GM23338 (cell line): ENCODE measurements around the gene NSD1. TPM values are rescaled to one million over a fixed set of nuclear protein-coding genes. Genes with fewer than 3 reads are reported as not detected.

Experiments
- ATAC-seq: fragments of 200-7000 bp; cut with Tn5 transposase; 3 replicates; pipeline ENCODE4 v1.9.1; 2020
- DNase-seq: peaks from one replicate; pipeline ENCODE4 v3.0.0-alpha.2; 2015; ENCODE audit warnings: low spot score
- H2AFZ ChIP-seq: fragments of 200-600 bp; sonication (generic); 2 replicates; pipeline ENCODE4 v1.8.0; 2016; ENCODE audit warnings: antibody characterized with exemption, mild to moderate bottlenecking, moderate library complexity
- H3F3A ChIP-seq: fragments of 200-600 bp; sonication (generic); replicated peaks from 2 replicates; pipeline ENCODE4 v1.8.0; 2017; ENCODE audit warnings: antibody characterized with exemption, mixed run types, low read depth
- H3K27ac ChIP-seq: fragments of 200-600 bp; sonication (generic); 2 replicates; pipeline ENCODE4 v1.6.1; 2016; ENCODE audit warnings: low read depth
- H3K27me3 ChIP-seq: fragments of 200-600 bp; sonication (generic); 2 replicates; pipeline ENCODE4 v1.8.0; 2016; ENCODE audit warnings: mild to moderate bottlenecking, mixed run types, moderate library complexity; ENCODE audit not compliant: insufficient read depth
- H3K36me3 ChIP-seq: fragments of 200-600 bp; sonication (generic); 2 replicates; pipeline ENCODE4 v1.8.0; 2016; ENCODE audit warnings: mild to moderate bottlenecking; ENCODE audit not compliant: insufficient read depth
- H3K4me1 ChIP-seq: fragments of 200-600 bp; sonication (generic); 2 replicates; pipeline ENCODE4 v1.8.0; 2016; ENCODE audit warnings: mild to moderate bottlenecking, moderate library complexity; ENCODE audit not compliant: insufficient read depth
- H3K4me2 ChIP-seq: fragments of 200-600 bp; sonication (generic); 2 replicates; pipeline ENCODE4 v1.7.1; 2017; ENCODE audit warnings: mixed run types
- H3K4me3 ChIP-seq: fragments of 200-600 bp; sonication (generic); 2 replicates; pipeline ENCODE4 v1.6.1; 2016; ENCODE audit warnings: mixed run types
- H3K79me2 ChIP-seq: fragments of 200-600 bp; sonication (generic); replicated peaks from 2 replicates; pipeline ENCODE4 v1.8.0; 2017; ENCODE audit warnings: mild to moderate bottlenecking; ENCODE audit not compliant: insufficient read depth
- H3K9me2 ChIP-seq: fragments of 200-600 bp; sonication (generic); 2 replicates; pipeline ENCODE4 v1.8.0; 2017; ENCODE audit not compliant: insufficient read depth
- H4K20me1 ChIP-seq: fragments of 200-600 bp; sonication (generic); replicated peaks from 2 replicates; pipeline ENCODE4 v1.8.0; 2017; ENCODE audit warnings: mild to moderate bottlenecking; ENCODE audit not compliant: insufficient read depth
- H3K27ac Mint-ChIP-seq: 2 replicates; pipeline ENCODE4 v1.8.0; 2020; ENCODE audit warnings: inconsistent platforms, mild to moderate bottlenecking, moderate library complexity, mixed read lengths
- H3K27me3 Mint-ChIP-seq: 3 replicates; pipeline ENCODE4 v1.8.0; 2022; ENCODE audit warnings: low read depth, mild to moderate bottlenecking, moderate library complexity, mixed read lengths, inconsistent platforms; ENCODE audit not compliant: insufficient read depth, poor library complexity
- H3K36me3 Mint-ChIP-seq: 3 replicates; pipeline ENCODE4 v1.8.0; 2021; ENCODE audit warnings: low read depth, mild to moderate bottlenecking, inconsistent platforms, moderate library complexity, mixed read lengths
- H3K4me1 Mint-ChIP-seq: 3 replicates; pipeline ENCODE4 v1.8.0; 2020; ENCODE audit warnings: mild to moderate bottlenecking, inconsistent platforms, mixed read lengths
- H3K4me3 Mint-ChIP-seq: 3 replicates; pipeline ENCODE4 v1.8.0; 2021; ENCODE audit warnings: moderate library complexity, mild to moderate bottlenecking, inconsistent platforms, mixed read lengths
- H3K9me3 Mint-ChIP-seq: 3 replicates; pipeline ENCODE4 v1.8.0; 2020; ENCODE audit warnings: moderate library complexity, mild to moderate bottlenecking, inconsistent platforms, mixed read lengths
- CREB1 ChIP-seq: fragments of 250-450 bp; sonication (Bioruptor Pico); IDR thresholded peaks from 2 replicates; pipeline ENCODE4 v1.5.0; 2020; ENCODE audit warnings: low read depth, mild to moderate bottlenecking, moderate library complexity
- ETS1 ChIP-seq: IDR thresholded peaks from 2 replicates; pipeline ENCODE4 v1.6.1; 2016; ENCODE audit warnings: antibody characterized with exemption
- EZH2 ChIP-seq: fragments of 200-600 bp; sonication (generic); IDR thresholded peaks from one replicate; pipeline ENCODE4 v1.8.0; 2017; ENCODE audit warnings: antibody characterized with exemption, mild to moderate bottlenecking, low read depth; ENCODE audit not compliant: unreplicated experiment
- EZH2phosphoT487 ChIP-seq: fragments of 200-600 bp; sonication (generic); IDR thresholded peaks from one replicate; pipeline ENCODE4 v1.8.1; 2018; ENCODE audit warnings: antibody characterized with exemption; ENCODE audit not compliant: unreplicated experiment
- JUNB ChIP-seq: IDR thresholded peaks from one replicate; pipeline ENCODE4 v1.6.1; 2016; ENCODE audit warnings: antibody characterized with exemption; ENCODE audit not compliant: unreplicated experiment
- NANOG ChIP-seq: IDR thresholded peaks from 2 replicates; pipeline ENCODE4 v1.6.1; 2016; ENCODE audit warnings: antibody characterized with exemption, borderline replicate concordance
- STAT1 ChIP-seq: IDR thresholded peaks from one replicate; pipeline ENCODE4 v1.6.1; 2016; ENCODE audit warnings: antibody characterized with exemption; ENCODE audit not compliant: unreplicated experiment
- ZNF114 ChIP-seq: fragments of 250-450 bp; sonication (Bioruptor Pico); IDR thresholded peaks from 2 replicates; pipeline ENCODE4 v1.5.0; 2020; ENCODE audit warnings: mild to moderate bottlenecking, moderate library complexity
- polyA plus RNA-seq: library from polyadenylated mRNA; unstranded; fragments of >200 nt; fragmentation: Nextera tagmentation; extraction: Ambion mirVana; gene quantifications from 2 replicates; pipeline ENCODE4 v1.2.1, GENCODE V29; 2016
- total RNA-seq: library from RNA; depleted of rRNA; stranded (reverse); fragments of >200 nt; shearing (Covaris generic); gene quantifications from 2 replicates; pipeline ENCODE4 v1.2.3, GENCODE V29; 2014
- TF ChIP-seq, protein P1 (sequence below): fragments of 250-450 bp; sonication (Bioruptor Pico); IDR thresholded peaks from 2 replicates; pipeline ENCODE4 v1.5.0; 2020; ENCODE audit warnings: mild to moderate bottlenecking, moderate library complexity
- TF ChIP-seq, protein P2 (sequence below), 2 experiments: fragments of 200-600 bp in 1 of 2; sonication (generic) in 1 of 2; conservative IDR thresholded peaks; 2 replicates each; pipeline versions ENCODE4 v1.5.1 to v1.6.1; 2016 to 2017; ENCODE audit warnings: antibody characterized with exemption in 2 of 2, low read depth in 2 of 2, mild to moderate bottlenecking in 2 of 2, moderate library complexity in 1 of 2

The NSD1 gene
- total and polyA plus RNA-seq, 2 experiments from 2014 or later, result 96.4 to 106 TPM

- no peak overlapping the region for H3K27ac Mint-ChIP-seq
- H3K27me3 Mint-ChIP-seq, result peaks cover 8% of the 10 kb centered on the region
- Histone ChIP-seq H2AFZ (no peak overlapping the region), H3K4me2 (no peak overlapping the region), H3K9me2 (no peaks in the 10 kb centered on the region), H3K79me2 (peaks cover 55% of the 10 kb centered on the region), H3K4me1 (no peaks in the 10 kb centered on the region), H3K4me3 (no peak overlapping the region), H3K27ac (no peak overlapping the region), H3K27me3 (no peaks in the 10 kb centered on the region), H3F3A (peaks cover 18% of the 10 kb centered on the region), H3K36me3 (peaks cover 49% of the 10 kb centered on the region), H4K20me1 (peaks cover 28% of the 10 kb centered on the region)
- H3K4me3 Mint-ChIP-seq, result no peak overlapping the region
- DNase-seq, result no peak
- TF ChIP-seq CREB1 (CRISPR knock-in tag) (no peak), JUNB (no peak), STAT1 (no peak), NANOG (no peak), ZNF114 (CRISPR knock-in tag) (no peak), EZH2phosphoT487 (no peak), EZH2 (no peak), ETS1 (no peak)
- TF ChIP-seq, protein P1, sequence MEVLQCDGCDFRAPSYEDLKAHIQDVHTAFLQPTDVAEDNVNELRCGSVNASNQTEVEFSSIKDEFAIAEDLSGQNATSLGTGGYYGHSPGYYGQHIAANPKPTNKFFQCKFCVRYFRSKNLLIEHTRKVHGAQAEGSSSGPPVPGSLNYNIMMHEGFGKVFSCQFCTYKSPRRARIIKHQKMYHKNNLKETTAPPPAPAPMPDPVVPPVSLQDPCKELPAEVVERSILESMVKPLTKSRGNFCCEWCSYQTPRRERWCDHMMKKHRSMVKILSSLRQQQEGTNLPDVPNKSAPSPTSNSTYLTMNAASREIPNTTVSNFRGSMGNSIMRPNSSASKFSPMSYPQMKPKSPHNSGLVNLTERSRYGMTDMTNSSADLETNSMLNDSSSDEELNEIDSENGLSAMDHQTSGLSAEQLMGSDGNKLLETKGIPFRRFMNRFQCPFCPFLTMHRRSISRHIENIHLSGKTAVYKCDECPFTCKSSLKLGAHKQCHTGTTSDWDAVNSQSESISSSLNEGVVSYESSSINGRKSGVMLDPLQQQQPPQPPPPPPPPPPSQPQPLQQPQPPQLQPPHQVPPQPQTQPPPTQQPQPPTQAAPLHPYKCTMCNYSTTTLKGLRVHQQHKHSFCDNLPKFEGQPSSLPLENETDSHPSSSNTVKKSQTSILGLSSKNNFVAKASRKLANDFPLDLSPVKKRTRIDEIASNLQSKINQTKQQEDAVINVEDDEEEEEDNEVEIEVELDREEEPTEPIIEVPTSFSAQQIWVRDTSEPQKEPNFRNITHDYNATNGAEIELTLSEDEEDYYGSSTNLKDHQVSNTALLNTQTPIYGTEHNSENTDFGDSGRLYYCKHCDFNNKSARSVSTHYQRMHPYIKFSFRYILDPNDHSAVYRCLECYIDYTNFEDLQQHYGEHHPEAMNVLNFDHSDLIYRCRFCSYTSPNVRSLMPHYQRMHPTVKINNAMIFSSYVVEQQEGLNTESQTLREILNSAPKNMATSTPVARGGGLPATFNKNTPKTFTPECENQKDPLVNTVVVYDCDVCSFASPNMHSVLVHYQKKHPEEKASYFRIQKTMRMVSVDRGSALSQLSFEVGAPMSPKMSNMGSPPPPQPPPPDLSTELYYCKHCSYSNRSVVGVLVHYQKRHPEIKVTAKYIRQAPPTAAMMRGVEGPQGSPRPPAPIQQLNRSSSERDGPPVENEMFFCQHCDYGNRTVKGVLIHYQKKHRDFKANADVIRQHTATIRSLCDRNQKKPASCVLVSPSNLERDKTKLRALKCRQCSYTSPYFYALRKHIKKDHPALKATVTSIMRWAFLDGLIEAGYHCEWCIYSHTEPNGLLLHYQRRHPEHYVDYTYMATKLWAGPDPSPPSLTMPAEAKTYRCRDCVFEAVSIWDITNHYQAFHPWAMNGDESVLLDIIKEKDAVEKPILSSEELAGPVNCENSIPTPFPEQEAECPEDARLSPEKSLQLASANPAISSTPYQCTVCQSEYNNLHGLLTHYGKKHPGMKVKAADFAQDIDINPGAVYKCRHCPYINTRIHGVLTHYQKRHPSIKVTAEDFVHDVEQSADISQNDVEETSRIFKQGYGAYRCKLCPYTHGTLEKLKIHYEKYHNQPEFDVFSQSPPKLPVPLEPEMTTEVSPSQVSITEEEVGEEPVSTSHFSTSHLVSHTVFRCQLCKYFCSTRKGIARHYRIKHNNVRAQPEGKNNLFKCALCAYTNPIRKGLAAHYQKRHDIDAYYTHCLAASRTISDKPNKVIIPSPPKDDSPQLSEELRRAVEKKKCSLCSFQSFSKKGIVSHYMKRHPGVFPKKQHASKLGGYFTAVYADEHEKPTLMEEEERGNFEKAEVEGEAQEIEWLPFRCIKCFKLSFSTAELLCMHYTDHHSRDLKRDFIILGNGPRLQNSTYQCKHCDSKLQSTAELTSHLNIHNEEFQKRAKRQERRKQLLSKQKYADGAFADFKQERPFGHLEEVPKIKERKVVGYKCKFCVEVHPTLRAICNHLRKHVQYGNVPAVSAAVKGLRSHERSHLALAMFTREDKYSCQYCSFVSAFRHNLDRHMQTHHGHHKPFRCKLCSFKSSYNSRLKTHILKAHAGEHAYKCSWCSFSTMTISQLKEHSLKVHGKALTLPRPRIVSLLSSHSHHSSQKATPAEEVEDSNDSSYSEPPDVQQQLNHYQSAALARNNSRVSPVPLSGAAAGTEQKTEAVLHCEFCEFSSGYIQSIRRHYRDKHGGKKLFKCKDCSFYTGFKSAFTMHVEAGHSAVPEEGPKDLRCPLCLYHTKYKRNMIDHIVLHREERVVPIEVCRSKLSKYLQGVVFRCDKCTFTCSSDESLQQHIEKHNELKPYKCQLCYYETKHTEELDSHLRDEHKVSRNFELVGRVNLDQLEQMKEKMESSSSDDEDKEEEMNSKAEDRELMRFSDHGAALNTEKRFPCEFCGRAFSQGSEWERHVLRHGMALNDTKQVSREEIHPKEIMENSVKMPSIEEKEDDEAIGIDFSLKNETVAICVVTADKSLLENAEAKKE, result no peak
- TF ChIP-seq, protein P2, sequence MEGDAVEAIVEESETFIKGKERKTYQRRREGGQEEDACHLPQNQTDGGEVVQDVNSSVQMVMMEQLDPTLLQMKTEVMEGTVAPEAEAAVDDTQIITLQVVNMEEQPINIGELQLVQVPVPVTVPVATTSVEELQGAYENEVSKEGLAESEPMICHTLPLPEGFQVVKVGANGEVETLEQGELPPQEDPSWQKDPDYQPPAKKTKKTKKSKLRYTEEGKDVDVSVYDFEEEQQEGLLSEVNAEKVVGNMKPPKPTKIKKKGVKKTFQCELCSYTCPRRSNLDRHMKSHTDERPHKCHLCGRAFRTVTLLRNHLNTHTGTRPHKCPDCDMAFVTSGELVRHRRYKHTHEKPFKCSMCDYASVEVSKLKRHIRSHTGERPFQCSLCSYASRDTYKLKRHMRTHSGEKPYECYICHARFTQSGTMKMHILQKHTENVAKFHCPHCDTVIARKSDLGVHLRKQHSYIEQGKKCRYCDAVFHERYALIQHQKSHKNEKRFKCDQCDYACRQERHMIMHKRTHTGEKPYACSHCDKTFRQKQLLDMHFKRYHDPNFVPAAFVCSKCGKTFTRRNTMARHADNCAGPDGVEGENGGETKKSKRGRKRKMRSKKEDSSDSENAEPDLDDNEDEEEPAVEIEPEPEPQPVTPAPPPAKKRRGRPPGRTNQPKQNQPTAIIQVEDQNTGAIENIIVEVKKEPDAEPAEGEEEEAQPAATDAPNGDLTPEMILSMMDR (conservative IDR thresholded peaks at IDR 0.05; ENCODE audit: low read depth in 2 of 2), result no peak
- peaks cover 88% of the 10 kb centered on the region for H3K36me3 Mint-ChIP-seq
- no peaks in the 10 kb centered on the region for H3K4me1 Mint-ChIP-seq
- ATAC-seq, result no peak
- H3K9me3 Mint-ChIP-seq, result no peaks in the 10 kb centered on the region
These were observed 108.7 kb downstream of the NSD1 start for GRCh38 chr5:177242304-177242703.
